Upper lobe of right lung (tissue), 1 donor: Measurements from ENCODE around the gene ATG7. TPM values are rescaled to one million over a fixed set of nuclear protein-coding genes. Genes with fewer than 3 reads are reported as not detected.
"Not testable (repeated sequence)": the region's sequence is repeated elsewhere in the genome, so short reads cannot be mapped to it uniquely, and the experiment has no call there.

Source experiments
- ATAC-seq: fragments of 200-7000 bp; cut with Tn5 transposase; one replicate; pipeline ENCODE4 v1.9.1; 2020; ENCODE audit warnings: mild to moderate bottlenecking, moderate library complexity
- DNase-seq: peaks from one replicate; pipeline ENCODE4 v3.0.0-alpha.2; 2020
- H3K27ac ChIP-seq: fragments of 200-600 bp; one replicate; pipeline ENCODE4 v1.8.0; 2022
- H3K27me3 ChIP-seq: fragments of 200-600 bp; one replicate; pipeline ENCODE4 v1.8.0; 2022; ENCODE audit warnings: mild to moderate bottlenecking
- H3K36me3 ChIP-seq: fragments of 200-600 bp; one replicate; pipeline ENCODE4 v1.8.0; 2022
- H3K4me1 ChIP-seq: fragments of 200-600 bp; one replicate; pipeline ENCODE4 v1.8.0; 2022
- H3K4me3 ChIP-seq: fragments of 200-600 bp; one replicate; pipeline ENCODE4 v1.8.0; 2022; ENCODE audit warnings: mild to moderate bottlenecking
- H3K9me3 ChIP-seq: fragments of 200-600 bp; one replicate; pipeline ENCODE4 v1.8.0; 2022
- intact Hi-C: fragments of 100-400 bp; cut with DNase I; formaldehyde crosslinking; loops from one replicate; pipeline ENCODE4 v1.11.0; 2022
- total RNA-seq: library from RNA; stranded (reverse); fragmentation: NEBNext Ultra II Directional; extraction: Animal tissue kit (Norgen Biotek cat#: 25700); gene quantifications from one replicate; pipeline ENCODE4 v1.2.1, GENCODE V29; 2021
- TF ChIP-seq, protein P1 (sequence below): fragments of 200-600 bp; IDR thresholded peaks from one replicate; pipeline ENCODE4 v1.8.0; 2022; ENCODE audit warnings: antibody characterized with exemption
- donor health status: DM: no; HTN: yes; CAD: no; lungs with severe emphysema.

Gene ATG7
- total RNA-seq, 1 donor from 2014 or later, result 49.9 TPM

DNA sequence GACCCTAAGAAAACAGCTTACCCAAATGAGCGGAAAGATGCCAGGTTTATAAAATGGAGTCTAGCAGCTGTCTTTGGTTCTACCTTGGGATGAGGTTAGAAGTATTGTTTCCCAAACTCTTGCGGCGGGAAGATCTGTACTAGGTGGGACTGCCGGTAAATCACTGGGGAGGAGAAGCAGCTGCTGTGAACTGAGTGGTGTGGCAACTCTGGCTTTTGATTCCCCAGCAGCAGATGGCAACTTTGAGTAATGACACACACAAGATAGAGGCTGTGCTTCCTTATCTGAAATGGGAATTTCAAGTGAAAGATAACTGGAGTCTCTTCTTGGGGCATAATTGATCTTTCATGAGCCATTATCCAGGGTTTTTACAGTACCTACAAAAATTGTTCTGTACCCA, 184.9 kb downstream of the ATG7 start:
- ATAC-seq, result no peak
- Histone ChIP-seq H3K4me1 (no peaks in the 10 kb centered on the region), H3K4me3 (no peak overlapping the region), H3K27ac (no peak overlapping the region), H3K9me3 (no peaks in the 10 kb centered on the region), H3K27me3 (no peaks in the 10 kb centered on the region), H3K36me3 (no peaks in the 10 kb centered on the region)
- no peak for DNase-seq
- TF ChIP-seq, protein P1, sequence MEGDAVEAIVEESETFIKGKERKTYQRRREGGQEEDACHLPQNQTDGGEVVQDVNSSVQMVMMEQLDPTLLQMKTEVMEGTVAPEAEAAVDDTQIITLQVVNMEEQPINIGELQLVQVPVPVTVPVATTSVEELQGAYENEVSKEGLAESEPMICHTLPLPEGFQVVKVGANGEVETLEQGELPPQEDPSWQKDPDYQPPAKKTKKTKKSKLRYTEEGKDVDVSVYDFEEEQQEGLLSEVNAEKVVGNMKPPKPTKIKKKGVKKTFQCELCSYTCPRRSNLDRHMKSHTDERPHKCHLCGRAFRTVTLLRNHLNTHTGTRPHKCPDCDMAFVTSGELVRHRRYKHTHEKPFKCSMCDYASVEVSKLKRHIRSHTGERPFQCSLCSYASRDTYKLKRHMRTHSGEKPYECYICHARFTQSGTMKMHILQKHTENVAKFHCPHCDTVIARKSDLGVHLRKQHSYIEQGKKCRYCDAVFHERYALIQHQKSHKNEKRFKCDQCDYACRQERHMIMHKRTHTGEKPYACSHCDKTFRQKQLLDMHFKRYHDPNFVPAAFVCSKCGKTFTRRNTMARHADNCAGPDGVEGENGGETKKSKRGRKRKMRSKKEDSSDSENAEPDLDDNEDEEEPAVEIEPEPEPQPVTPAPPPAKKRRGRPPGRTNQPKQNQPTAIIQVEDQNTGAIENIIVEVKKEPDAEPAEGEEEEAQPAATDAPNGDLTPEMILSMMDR, result no peak
- intact Hi-C loops, result no loop called here

DNA sequence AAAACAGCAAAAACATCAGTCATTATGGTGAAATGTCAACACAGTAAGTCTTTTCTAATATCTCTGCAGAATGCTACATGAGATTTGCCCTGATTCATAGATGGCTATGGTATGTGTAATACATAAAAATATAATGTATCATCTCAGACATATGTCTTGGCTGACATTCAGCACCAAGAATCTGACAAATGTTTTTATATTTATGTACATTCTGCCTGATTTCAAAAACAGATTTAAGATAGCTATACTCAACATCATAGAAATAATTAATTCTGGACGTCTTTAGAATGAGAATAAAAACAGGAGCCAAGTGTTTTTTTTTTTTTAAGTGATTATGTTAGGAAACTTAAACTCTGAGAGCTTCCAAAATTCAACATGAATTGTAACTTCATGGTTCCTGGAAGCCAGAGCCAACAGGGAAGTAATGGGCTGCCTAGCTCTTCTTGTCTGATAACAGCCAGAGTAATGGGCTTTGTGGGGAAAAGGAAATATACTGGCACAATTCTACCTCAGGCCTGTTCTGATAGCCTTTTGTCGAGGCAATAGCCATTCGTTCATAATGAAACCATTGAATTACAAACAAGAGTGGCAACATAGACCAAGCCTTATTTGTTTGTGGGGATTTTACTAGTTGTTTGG, 187.1 kb downstream of the ATG7 start:
- Histone ChIP-seq H3K9me3 (no peaks in the 10 kb centered on the region), H3K36me3 (no peaks in the 10 kb centered on the region), H3K27me3 (no peaks in the 10 kb centered on the region), H3K27ac (no peak overlapping the region), H3K4me1 (no peaks in the 10 kb centered on the region), H3K4me3 (no peak overlapping the region)
- no peak for DNase-seq
- no peak for ATAC-seq
- TF ChIP-seq, protein P1, result no peak
- intact Hi-C loops, result no loop called here

DNA sequence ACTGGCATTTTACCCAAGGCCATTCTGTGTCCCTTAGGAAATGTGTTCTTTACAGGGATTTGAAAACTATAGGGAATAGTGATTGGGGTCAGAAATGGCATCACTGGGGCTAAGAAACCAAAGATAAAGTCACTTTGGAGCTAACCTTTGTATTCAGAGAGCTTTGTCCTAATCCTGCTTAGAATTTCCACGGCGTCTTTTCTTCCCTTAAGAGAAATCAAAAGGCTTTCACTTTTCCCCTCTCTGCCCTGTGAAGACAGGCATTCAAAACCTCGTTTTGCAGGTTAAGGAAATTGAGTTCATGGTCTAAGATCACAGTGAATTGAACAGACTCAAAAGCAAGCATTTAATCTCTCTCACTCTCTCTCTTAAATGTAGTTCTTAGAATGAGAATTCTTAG, 189.0 kb downstream of the ATG7 start:
- Histone ChIP-seq H3K9me3 (no peaks in the 10 kb centered on the region), H3K36me3 (no peaks in the 10 kb centered on the region), H3K4me1 (no peaks in the 10 kb centered on the region), H3K4me3 (no peak overlapping the region), H3K27me3 (no peaks in the 10 kb centered on the region), H3K27ac (no peak overlapping the region)
- DNase-seq (no peak), ATAC-seq (no peak)
- TF ChIP-seq, protein P1, result no peak
- intact Hi-C loops, result no loop called here

DNA sequence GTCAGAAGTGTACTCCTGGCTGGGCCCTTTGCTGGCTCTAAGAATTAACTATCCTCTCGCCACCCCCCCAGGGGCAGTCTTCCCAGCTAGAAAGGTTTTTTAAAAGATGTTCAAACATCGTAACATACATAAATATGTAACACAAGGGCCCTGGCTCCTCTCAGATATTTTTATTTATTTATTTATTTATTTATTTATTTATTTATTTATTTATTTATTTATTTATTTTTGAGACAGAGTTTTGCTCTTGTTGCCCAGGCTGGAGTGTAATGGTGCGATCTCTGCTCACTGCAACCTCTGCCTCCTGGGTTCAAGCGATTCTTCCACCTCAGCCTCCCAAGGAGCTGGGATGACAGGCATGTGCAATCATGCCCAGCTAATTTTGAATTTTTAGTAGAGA, 190.5 kb downstream of the ATG7 start:
- H3K4me1 ChIP-seq, H3K9me3 ChIP-seq, DNase-seq, intact Hi-C loops, H3K4me3 ChIP-seq, H3K36me3 ChIP-seq, H3K27me3 ChIP-seq, H3K27ac ChIP-seq, ATAC-seq: not testable (repeated sequence)

DNA sequence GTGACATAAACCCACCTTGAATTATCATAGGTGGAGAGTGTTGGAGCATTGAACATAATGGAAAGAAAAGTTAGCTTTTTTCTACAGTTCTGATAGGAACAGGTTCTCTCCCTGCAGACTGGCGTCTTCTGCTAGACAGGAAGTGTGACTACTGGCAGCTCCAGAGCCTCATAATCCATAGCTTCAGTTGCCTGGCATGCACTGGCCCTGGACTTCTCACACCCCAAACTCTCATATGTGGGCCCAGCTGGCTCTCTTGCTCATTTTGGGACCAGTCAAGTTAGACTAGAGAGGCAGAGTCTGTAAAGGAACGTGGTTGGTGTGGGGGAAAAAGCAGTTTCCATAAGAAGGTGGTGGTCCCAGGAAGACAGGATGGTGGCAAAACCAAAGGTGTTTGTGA, 191.4 kb downstream of the ATG7 start:
- Histone ChIP-seq H3K27me3 (no peaks in the 10 kb centered on the region), H3K4me3 (no peak overlapping the region), H3K36me3 (peaks cover 8% of the 10 kb centered on the region), H3K9me3 (no peaks in the 10 kb centered on the region), H3K27ac (no peak overlapping the region), H3K4me1 (no peaks in the 10 kb centered on the region)
- TF ChIP-seq, protein P1, result no peak
- DNase-seq, result no peak
- ATAC-seq, result no peak
- intact Hi-C loops, result no loop called here

DNA sequence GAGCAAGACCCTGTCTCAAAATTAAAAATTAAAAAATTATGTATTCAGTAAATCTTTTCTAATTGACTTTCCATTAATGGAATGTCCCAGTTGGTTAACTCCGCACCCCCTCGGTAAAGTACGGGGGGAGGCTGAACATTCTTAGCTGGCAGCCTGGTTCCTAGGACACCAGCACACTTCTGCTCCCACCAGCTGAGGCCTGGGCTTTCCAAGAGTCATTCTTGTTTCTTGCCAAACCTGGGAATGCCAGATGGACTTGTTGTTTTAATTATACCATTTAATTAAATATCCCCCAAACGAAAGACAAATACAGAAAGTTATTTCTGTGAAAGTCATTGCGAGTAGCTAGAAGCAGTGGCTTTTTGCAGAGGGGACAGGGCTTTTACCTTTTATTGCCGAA, 192.2 kb downstream of the ATG7 start:
- intact Hi-C loops, result no loop called here
- no peak for DNase-seq
- Histone ChIP-seq H3K4me1 (no peaks in the 10 kb centered on the region), H3K27me3 (no peaks in the 10 kb centered on the region), H3K9me3 (no peaks in the 10 kb centered on the region), H3K36me3 (peaks cover 8% of the 10 kb centered on the region), H3K4me3 (no peak overlapping the region), H3K27ac (no peak overlapping the region)
- TF ChIP-seq, protein P1, result no peak
- ATAC-seq, result no peak
